Measurements from ENCODE around the gene TMCO2.
"Not testable (repeated sequence)": the region's sequence is repeated elsewhere in the genome, so short reads cannot be mapped to it uniquely, and the experiment has no call there.

TMCO2 gene

DNA sequence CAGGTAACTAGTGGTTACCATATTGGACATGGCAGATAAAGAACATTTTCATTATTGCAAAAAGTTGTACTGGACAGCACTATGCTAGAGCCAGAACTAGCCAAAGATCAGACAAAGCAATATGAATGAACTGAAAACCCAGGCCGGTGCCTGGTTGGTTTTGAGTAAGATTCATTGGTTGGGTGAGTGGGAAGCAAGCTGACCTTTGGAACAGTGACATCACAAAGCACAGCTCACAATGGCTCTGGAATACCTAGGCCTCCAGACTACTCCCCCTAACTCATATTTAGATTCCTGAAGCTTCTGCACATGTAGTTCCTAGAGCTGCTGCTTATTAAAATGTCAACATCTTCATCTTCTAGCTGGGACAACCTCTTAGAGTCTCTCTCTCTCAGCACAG lies at the start of gene TMCO2:
Gene TMCO2 (plus strand): TSS at position 283 of the 400 bp plus-strand sequence. CDS start 57 bp downstream, at position 340.
- no peak for TF ChIP-seq CTCF (IDR thresholded peaks at IDR 0.05; ENCODE audit: extremely low read depth, insufficient read depth, missing control alignments)
- DNase-seq (ENCODE audit: low spot score): no peak
- in situ Hi-C loops (cut with MboI; ENCODE audit: low pct_unique_long_range_greater_than_20kb, low sequenced_read_pairs, unreplicated experiment): no loop called here

- in situ Hi-C loops (cut with MboI; ENCODE audit: low pct_unique_long_range_greater_than_20kb, low sequenced_read_pairs, unreplicated experiment): no loop called here
- DNase-seq (ENCODE audit: low spot score): no peak
- no peak for TF ChIP-seq CTCF (IDR thresholded peaks at IDR 0.05; ENCODE audit: extremely low read depth, insufficient read depth, missing control alignments)
Measured at GRCh38 chr1:40199126-40199525, 48.6 kb upstream of the TMCO2 start.

GRCh38 chr1:40204856-40205255 lies 42.9 kb upstream of the TMCO2 start:
- DNase-seq (ENCODE audit: low spot score): no peak
- in situ Hi-C loops (cut with MboI; ENCODE audit: low pct_unique_long_range_greater_than_20kb, low sequenced_read_pairs, unreplicated experiment): no loop called here
- no peak for TF ChIP-seq CTCF (IDR thresholded peaks at IDR 0.05; ENCODE audit: extremely low read depth, insufficient read depth, missing control alignments)

DNA sequence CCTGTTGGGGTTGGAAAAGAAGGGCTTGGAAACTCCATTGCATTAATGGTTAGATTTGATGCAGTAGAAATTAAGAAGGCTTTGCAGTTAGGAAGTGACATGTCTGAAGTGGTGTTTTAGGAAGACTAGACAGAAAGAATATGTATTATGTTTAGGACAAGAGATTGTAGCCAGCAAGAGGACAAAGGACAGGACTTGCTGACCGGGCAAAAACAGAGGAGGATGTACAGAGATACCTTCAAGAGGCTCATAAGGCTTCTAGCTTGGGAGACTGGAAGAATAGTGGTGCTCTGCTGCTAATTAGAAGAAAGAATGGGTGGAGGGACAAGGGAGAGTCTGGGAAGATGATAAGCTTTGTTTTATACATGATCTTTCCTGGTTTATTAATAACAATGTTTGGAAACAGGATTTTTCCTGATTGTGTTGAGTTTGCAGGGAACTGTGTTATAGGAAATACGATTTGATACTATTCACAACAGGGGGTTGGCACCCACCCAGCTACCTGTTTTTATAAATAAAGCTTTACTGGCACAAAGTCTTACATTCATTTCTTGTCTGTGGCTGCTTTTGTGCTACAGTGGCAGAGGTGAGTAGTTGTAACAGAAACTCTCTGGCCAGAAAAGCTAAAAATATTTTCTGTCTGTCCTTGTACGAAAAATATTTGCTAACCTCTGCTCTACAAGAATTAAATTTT lies 37.1 kb upstream of the TMCO2 start:
- DNase-seq (ENCODE audit: low spot score): no peak
- no peak for TF ChIP-seq CTCF (IDR thresholded peaks at IDR 0.05; ENCODE audit: extremely low read depth, insufficient read depth, missing control alignments)
- in situ Hi-C loops (cut with MboI; ENCODE audit: low pct_unique_long_range_greater_than_20kb, low sequenced_read_pairs, unreplicated experiment): no loop called here

GRCh38 chr1:40218333-40218732 lies 29.4 kb upstream of the TMCO2 start:
- no peak for DNase-seq (ENCODE audit: low spot score)
- in situ Hi-C loops (cut with MboI; ENCODE audit: low pct_unique_long_range_greater_than_20kb, low sequenced_read_pairs, unreplicated experiment): no loop called here
- no peak for TF ChIP-seq CTCF (IDR thresholded peaks at IDR 0.05; ENCODE audit: extremely low read depth, insufficient read depth, missing control alignments)

- in situ Hi-C loops (cut with MboI; ENCODE audit: low pct_unique_long_range_greater_than_20kb, low sequenced_read_pairs, unreplicated experiment); DNase-seq (ENCODE audit: low spot score): not testable (repeated sequence)
Measured at GRCh38 chr1:40221471-40221905, 26.2 kb upstream of the TMCO2 start.

- no peak for TF ChIP-seq CTCF (IDR thresholded peaks at IDR 0.05; ENCODE audit: extremely low read depth, insufficient read depth, missing control alignments)
- in situ Hi-C loops (cut with MboI; ENCODE audit: low pct_unique_long_range_greater_than_20kb, low sequenced_read_pairs, unreplicated experiment): no loop called here
- no peak for DNase-seq (ENCODE audit: low spot score)
Measured at GRCh38 chr1:40221977-40222772, 25.6 kb upstream of the TMCO2 start.
